ENCODE measurements around the gene NR2E1.

GRCh38 chr6:108123946-108124345, 41.9 kb upstream of the NR2E1 start:
- TF ChIP-seq CTCF (tag by site-specific recombination; IDR thresholded peaks at IDR 0.05) (no peak), REST (tag by site-specific recombination; IDR thresholded peaks at IDR 0.05) (no peak), KLF7 (tag by site-specific recombination; IDR thresholded peaks at IDR 0.05; ENCODE audit: borderline replicate concordance) (no peak), ZNF707 (tag by site-specific recombination; IDR thresholded peaks at IDR 0.05) (no peak), ZNF121 (tag by site-specific recombination; IDR thresholded peaks at IDR 0.05) (no peak), ZNF704 (tag by site-specific recombination; IDR thresholded peaks at IDR 0.05) (no peak)

Measured in HEK293 (cell line).